ENCODE measurements around the gene CCDC191. TPM values are rescaled to one million over a fixed set of nuclear protein-coding genes. Genes with fewer than 3 reads are reported as not detected.

The CCDC191 gene
- polyA plus RNA-seq, 2 of the 4 experiments (the other 2 are of a cell fraction): 2.5 to 5.0 TPM

- 80% methylated on average over 4 of the region's 4 CpGs for WGBS (ENCODE audit: missing lambda C conversion rate)
- FAIRE-seq: no peak
- Histone ChIP-seq H3K4me3 (no peak overlapping the region), H3K4me2 (no peak overlapping the region), H3K9me3 (no peaks in the 10 kb centered on the region), H3K27ac (no peak overlapping the region), H3K4me1 (no peaks in the 10 kb centered on the region)
- no peak for ATAC-seq
- DNase-seq (ENCODE audit: low read depth in 1 of 2, low spot score in 1 of 2): no peak
- CTCF ChIA-PET: interaction anchor here (1.4 kb wide), 1 partner anchor 16 kb away, joined by 4 read pairs; no protein-coding TSS in a partner anchor
- TF ChIP-seq CTCF (IDR thresholded peaks at IDR 0.05): no peak
- no peak for TF ChIP-seq RNF2 (IDR thresholded peaks at IDR 0.05; ENCODE audit: borderline replicate concordance, low read depth)
- TF ChIP-seq TP53 (CRISPR knock-in tag; IDR thresholded peaks at IDR 0.05): no peak
- TF ChIP-seq EHMT2 (IDR thresholded peaks at IDR 0.05; ENCODE audit: low read depth): no peak
- no peak for TF ChIP-seq CBX8 (IDR thresholded peaks at IDR 0.05)
- TF ChIP-seq SMC3 (IDR thresholded peaks at IDR 0.05): no peak
- TF ChIP-seq POLR2A (IDR thresholded peaks at IDR 0.05; ENCODE audit: low read length): no peak
- TF ChIP-seq TFCP2L1 (CRISPR knock-in tag; IDR thresholded peaks at IDR 0.05): no peak
- POLR2A ChIA-PET: no interaction called here
These were observed 70.8 kb downstream of the CCDC191 start for GRCh38 chr3:113985541-113985940.

GRCh38 chr3:113983544-113983943 lies 72.8 kb downstream of the CCDC191 start:
- DNase-seq (ENCODE audit: low read depth in 1 of 2, low spot score in 1 of 2) (no peak), ATAC-seq (no peak), FAIRE-seq (no peak)
- Histone ChIP-seq H3K4me3 (no peak overlapping the region), H3K9me3 (no peaks in the 10 kb centered on the region), H3K27ac (no peak overlapping the region), H3K4me1 (no peaks in the 10 kb centered on the region), H3K4me2 (no peak overlapping the region)
- 85% methylated on average over 3 of the region's 3 CpGs for WGBS (ENCODE audit: missing lambda C conversion rate)
- ChIA-PET CTCF (interaction anchor here (0.8 kb wide), 1 partner anchor 353 kb away, joined by 3 read pairs; no protein-coding TSS in a partner anchor), POLR2A (no interaction called here)
- TF ChIP-seq MAFK (IDR thresholded peaks at IDR 0.05; ENCODE audit: partially characterized antibody) (peak; percentile 87), ESRRA (IDR thresholded peaks at IDR 0.05; ENCODE audit: borderline replicate concordance, low read length) (no peak)

GRCh38 chr3:113981803-113982202 lies 74.5 kb downstream of the CCDC191 start:
- TF ChIP-seq CHD2 (IDR thresholded peaks at IDR 0.05; ENCODE audit: low read length, partially characterized antibody) (no peak), FOSB (CRISPR knock-in tag; IDR thresholded peaks at IDR 0.05) (no peak), RFX5 (IDR thresholded peaks at IDR 0.05) (no peak), MAX (IDR thresholded peaks at IDR 0.05) (no peak), ZSCAN20 (CRISPR knock-in tag; IDR thresholded peaks at IDR 0.05) (no peak), HOXB13 (CRISPR knock-in tag; IDR thresholded peaks at IDR 0.05; ENCODE audit: low read depth) (no peak), RAD21 (conservative IDR thresholded peaks at IDR 0.05 in 1 of 2, IDR thresholded peaks at IDR 0.05 in 1 of 2) (no peak), JUN (IDR thresholded peaks at IDR 0.05) (no peak), ZNF302 (CRISPR knock-in tag; IDR thresholded peaks at IDR 0.05) (no peak), CHD4 (IDR thresholded peaks at IDR 0.05; ENCODE audit: borderline replicate concordance) (no peak), TFCP2L1 (CRISPR knock-in tag; IDR thresholded peaks at IDR 0.05) (no peak), CEBPB (IDR thresholded peaks at IDR 0.05) (no peak), PBX3 (IDR thresholded peaks at IDR 0.05) (no peak), RCOR1 (IDR thresholded peaks at IDR 0.05; ENCODE audit: low read depth, low read length) (no peak), RARB (CRISPR knock-in tag; IDR thresholded peaks at IDR 0.05) (no peak), FOXS1 (CRISPR knock-in tag; IDR thresholded peaks at IDR 0.05) (no peak), FOSL2 (IDR thresholded peaks at IDR 0.05) (no peak), FOSL2 (CRISPR knock-in tag; IDR thresholded peaks at IDR 0.05) (no peak)
- TF ChIP-seq, protein P1, sequence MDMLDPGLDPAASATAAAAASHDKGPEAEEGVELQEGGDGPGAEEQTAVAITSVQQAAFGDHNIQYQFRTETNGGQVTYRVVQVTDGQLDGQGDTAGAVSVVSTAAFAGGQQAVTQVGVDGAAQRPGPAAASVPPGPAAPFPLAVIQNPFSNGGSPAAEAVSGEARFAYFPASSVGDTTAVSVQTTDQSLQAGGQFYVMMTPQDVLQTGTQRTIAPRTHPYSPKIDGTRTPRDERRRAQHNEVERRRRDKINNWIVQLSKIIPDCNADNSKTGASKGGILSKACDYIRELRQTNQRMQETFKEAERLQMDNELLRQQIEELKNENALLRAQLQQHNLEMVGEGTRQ (IDR thresholded peaks at IDR 0.05): no peak
- DNase-seq (ENCODE audit: low read depth in 1 of 2, low spot score in 1 of 2) (no peak), ATAC-seq (no peak), FAIRE-seq (no peak)
- CTCF ChIA-PET: no interaction called here
- Histone ChIP-seq H3K4me3 (no peak overlapping the region), H3K9me3 (no peaks in the 10 kb centered on the region), H3K27ac (no peak overlapping the region), H3K4me1 (no peaks in the 10 kb centered on the region), H3K4me2 (no peak overlapping the region)
- POLR2A ChIA-PET: no interaction called here

All from A549 (cell line).